Activated effector memory CD4-positive, alpha-beta T cell treated with Interleukin-2 at 50 U/mL for 16 hours (primary cell): ENCODE data around the gene PARVB.

Experiments used
- DNase-seq: peaks from one replicate; pipeline ENCODE4 v3.0.0-alpha.2; 2020

PARVB gene

GRCh38 chr22:44142421-44143104, 118.5 kb downstream of the PARVB start:
- no peak for DNase-seq

GRCh38 chr22:44143105-44143474, 119.0 kb downstream of the PARVB start:
- DNase-seq = no peak

- no peak for DNase-seq
Observed at GRCh38 chr22:44143579-44143978, 119.5 kb downstream of the PARVB start.

GRCh38 chr22:44144046-44144569, 120.0 kb downstream of the PARVB start:
- DNase-seq = no peak

GRCh38 chr22:44145544-44145943, 121.4 kb downstream of the PARVB start:
- DNase-seq = no peak

- DNase-seq = no peak
Observed at GRCh38 chr22:44146088-44146861, 122.2 kb downstream of the PARVB start.

- DNase-seq = no peak
Observed at GRCh38 chr22:44147008-44147645, 123.0 kb downstream of the PARVB start.

- DNase-seq = no peak
Observed at GRCh38 chr22:44147821-44148574, 123.9 kb downstream of the PARVB start.

- DNase-seq = no peak
Observed at GRCh38 chr22:44151676-44152075, 127.6 kb downstream of the PARVB start.

GRCh38 chr22:44153710-44154109, 129.6 kb downstream of the PARVB start:
- no peak for DNase-seq

GRCh38 chr22:44154436-44154942, 130.4 kb downstream of the PARVB start:
- DNase-seq = no peak

GRCh38 chr22:44155115-44155514, 131.0 kb downstream of the PARVB start:
- DNase-seq = no peak

- no peak for DNase-seq
Observed at GRCh38 chr22:44157916-44158618, 134.0 kb downstream of the PARVB start.

GRCh38 chr22:44158816-44159215, 134.7 kb downstream of the PARVB start:
- DNase-seq = no peak

GRCh38 chr22:44159221-44159620, 135.1 kb downstream of the PARVB start:
- DNase-seq = no peak

GRCh38 chr22:44159811-44160210, 135.7 kb downstream of the PARVB start:
- DNase-seq = no peak

- no peak for DNase-seq
Observed at GRCh38 chr22:44160421-44160820, 136.3 kb downstream of the PARVB start.

GRCh38 chr22:44161673-44162072, 137.6 kb downstream of the PARVB start:
- DNase-seq = no peak

- DNase-seq = no peak
Observed at GRCh38 chr22:44162960-44163359, 138.9 kb downstream of the PARVB start.

- DNase-seq = no peak
Observed at GRCh38 chr22:44163536-44163935, 139.4 kb downstream of the PARVB start.

- no peak for DNase-seq
Observed at GRCh38 chr22:44164031-44164430, 139.9 kb downstream of the PARVB start.

GRCh38 chr22:44165286-44165874, 141.3 kb downstream of the PARVB start:
- DNase-seq = no peak
